ENCODE results near the gene ZNF692. TPM values are rescaled to one million over a fixed set of nuclear protein-coding genes. Genes with fewer than 3 reads are reported as not detected.
A peak's percentile ranks its signal among the peaks of the same experiment; 100 is the strongest.

Gene ZNF692, protein sequence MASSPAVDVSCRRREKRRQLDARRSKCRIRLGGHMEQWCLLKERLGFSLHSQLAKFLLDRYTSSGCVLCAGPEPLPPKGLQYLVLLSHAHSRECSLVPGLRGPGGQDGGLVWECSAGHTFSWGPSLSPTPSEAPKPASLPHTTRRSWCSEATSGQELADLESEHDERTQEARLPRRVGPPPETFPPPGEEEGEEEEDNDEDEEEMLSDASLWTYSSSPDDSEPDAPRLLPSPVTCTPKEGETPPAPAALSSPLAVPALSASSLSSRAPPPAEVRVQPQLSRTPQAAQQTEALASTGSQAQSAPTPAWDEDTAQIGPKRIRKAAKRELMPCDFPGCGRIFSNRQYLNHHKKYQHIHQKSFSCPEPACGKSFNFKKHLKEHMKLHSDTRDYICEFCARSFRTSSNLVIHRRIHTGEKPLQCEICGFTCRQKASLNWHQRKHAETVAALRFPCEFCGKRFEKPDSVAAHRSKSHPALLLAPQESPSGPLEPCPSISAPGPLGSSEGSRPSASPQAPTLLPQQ
- total RNA-seq, result 86.4 and 87.0 TPM in 2 replicates

DNA sequence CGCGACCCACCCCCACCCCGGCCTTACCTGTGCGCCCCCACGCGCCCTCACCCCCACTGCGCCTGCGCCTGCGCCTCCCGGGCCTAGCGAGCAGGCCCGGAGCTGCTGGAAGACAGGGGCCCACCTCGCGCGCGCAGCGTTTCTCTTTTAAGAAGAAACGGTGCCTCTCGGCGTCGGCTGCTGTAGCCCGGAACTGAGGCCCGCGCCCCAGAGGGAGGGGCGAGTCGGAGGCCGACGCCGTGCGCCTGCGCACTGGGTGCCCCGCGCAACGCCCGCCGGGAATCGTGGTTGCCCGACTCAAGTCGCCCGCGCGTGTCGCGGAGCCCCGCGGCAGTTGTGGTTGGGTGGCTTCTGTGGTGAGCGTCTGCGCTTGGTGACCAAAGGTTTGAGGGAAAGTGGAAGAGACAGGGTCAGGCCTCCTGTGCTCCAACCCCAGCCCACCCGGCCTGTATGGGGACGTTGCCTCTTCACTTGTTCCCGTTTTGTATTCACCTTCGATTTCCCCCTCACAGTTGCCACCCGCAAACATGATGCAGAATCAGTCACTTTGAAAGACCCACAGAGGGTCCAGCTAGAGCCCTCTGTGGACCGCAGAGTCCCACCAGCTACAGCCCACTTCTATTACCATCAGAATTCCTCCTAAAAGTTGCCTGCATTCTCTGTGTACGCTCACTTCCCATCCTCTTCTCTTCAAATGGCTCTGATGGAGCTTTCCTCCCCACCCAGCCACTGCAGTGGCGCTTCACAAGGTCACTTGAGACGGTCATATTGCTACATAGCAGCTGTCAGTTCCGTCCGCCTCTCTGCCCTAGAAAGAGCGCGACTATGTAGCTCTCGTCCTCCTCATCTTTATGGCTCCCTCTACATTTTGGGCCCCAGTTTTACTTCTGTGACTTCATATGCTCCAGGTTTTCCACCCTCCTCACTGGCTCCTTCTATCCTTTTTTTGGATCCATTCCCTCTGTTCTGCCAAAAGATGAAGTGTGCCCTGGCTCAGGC is at the start of gene ZNF692:
TSS of gene ZNF692 (minus strand) at position 195 of the 999 bp plus-strand sequence. CDS start 776 bp downstream, outside the sequence.
- peak; percentile 96 for DNase-seq (ENCODE audit: low spot score)
- peaks cover 31% of the 10 kb centered on the region for H3K36me3 Mint-ChIP-seq (ENCODE audit: low read depth)
- no peaks in the 10 kb centered on the region for H3K27me3 Mint-ChIP-seq (ENCODE audit: low read depth)
- H3K4me3 Mint-ChIP-seq (ENCODE audit: low read depth), result peak within 1 kb of the TSS; percentile 93
- H3K4me1 Mint-ChIP-seq (ENCODE audit: low read depth), result peaks cover 40% of the 10 kb centered on the region
- intact Hi-C loops (cut with micrococcal nuclease), result loop anchor here (1.0 kb wide), 4 partner anchors 14 to 47 kb away; partner anchors contain the start of genes PGBD2 and ZNF672
- H3K9me3 Mint-ChIP-seq, result no peaks in the 10 kb centered on the region
- H3K27ac Mint-ChIP-seq, result peak within 1 kb of the TSS; percentile 96

DNA sequence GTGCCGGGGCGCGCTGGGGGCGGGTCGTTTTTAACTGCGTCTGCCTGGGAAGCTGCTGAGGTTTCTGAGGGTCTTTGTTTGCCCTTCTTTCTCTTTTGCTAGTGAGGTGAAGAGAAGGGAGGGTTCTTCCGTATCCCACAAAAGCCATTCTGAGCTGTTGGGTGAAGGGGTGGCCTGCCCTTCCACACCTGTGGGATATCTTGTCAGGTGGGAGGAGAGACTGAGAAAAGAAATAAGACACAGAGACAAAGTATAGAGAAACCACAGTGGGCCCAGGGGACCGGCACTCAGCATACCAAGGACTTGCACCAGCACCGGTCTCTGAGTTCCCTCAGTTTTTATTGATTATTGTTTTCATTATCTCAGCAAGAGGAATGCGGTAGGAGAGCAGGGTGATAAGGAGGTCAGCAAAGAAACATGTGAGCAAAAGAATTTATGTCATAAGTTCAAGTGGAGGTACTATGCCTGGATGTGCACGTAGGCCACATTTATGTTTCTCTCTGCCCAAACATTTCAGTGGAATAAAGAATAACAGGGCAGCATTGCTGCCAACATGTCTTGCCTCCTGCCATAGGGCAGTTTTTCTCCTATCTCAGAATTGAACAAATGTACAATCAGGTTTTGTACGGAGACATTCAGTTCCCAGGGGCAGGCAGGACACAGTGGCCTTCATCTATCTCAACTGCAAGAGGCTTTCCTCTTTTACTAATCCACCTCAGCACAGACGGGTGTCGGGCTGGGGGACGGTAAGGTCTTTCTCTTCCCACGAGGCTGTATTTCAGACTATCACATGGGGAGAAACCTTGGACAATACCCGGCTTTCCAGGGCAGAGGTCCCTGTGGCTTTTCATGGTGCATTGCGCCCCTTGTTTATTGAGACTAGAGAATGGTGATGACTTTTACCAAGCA is 48.1 kb upstream of the ZNF692 start:
- intact Hi-C loops (cut with micrococcal nuclease), result loop anchor here (1.0 kb wide), 5 partner anchors 17 to 81 kb away; partner anchors contain the start of genes ZNF672 and ZNF692
- Mint-ChIP-seq H3K4me3 (ENCODE audit: low read depth) (peak overlapping the region; percentile 90), H3K27me3 (ENCODE audit: low read depth) (peaks cover 12% of the 10 kb centered on the region), H3K4me1 (ENCODE audit: low read depth) (peaks cover 19% of the 10 kb centered on the region), H3K36me3 (ENCODE audit: low read depth) (peaks cover 7% of the 10 kb centered on the region), H3K27ac (peak overlapping the region; percentile 80), H3K9me3 (no peaks in the 10 kb centered on the region)
- no peak for DNase-seq (ENCODE audit: low spot score)

DNA sequence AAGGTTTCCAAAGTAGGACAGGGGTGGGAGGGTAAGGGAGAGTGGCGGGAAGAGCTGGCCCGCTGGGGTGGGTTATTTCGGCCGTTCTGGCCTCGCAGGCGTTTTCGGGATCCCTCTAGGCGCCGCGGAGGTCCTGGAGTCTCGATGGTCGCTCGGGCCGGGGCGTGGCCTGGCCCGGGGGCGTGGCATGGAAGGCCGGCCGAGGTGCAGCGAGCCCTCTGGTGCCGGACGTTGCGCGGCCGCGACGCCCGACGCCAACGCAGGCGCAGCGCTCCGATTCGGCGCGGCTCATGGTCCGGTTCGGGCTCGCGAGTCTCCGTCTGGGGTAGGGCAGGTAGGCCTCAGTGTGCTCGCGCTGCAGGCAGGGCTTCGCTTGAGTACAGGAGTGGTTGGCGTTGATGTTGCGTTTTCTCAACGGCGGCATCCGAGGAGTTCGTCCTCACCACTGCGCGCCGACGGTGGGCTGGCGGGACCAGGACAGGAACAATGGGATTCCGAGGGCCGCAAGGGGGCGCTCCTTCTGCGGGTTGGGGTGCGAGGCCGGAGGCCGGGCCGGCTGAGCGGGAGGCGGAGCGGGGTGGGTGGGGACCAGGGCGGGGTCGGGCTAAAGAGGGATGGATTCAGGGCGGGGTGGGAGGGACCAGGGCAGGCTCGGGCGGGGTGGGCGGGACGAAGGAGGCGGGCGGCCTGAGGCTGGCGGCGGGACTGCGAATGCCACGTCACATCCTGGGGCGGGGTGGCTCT is 47.3 kb upstream of the ZNF692 start, which contains the start of gene PGBD2:
TSS of gene PGBD2 (plus strand) at position 227 of the 744 bp plus-strand sequence. CDS start 7,628 bp downstream, outside the sequence.
- peaks cover 12% of the 10 kb centered on the region for H3K27me3 Mint-ChIP-seq (ENCODE audit: low read depth)
- intact Hi-C loops (cut with micrococcal nuclease), result loop anchor here (1.0 kb wide), 5 partner anchors 18 to 80 kb away; partner anchors contain the start of genes ZNF672 and ZNF692
- H3K4me3 Mint-ChIP-seq (ENCODE audit: low read depth), result peak within 1 kb of the TSS; percentile 93
- peaks cover 7% of the 10 kb centered on the region for H3K36me3 Mint-ChIP-seq (ENCODE audit: low read depth)
- peak within 1 kb of the TSS; percentile 97 for H3K27ac Mint-ChIP-seq
- H3K9me3 Mint-ChIP-seq, result no peaks in the 10 kb centered on the region
- H3K4me1 Mint-ChIP-seq (ENCODE audit: low read depth), result peaks cover 24% of the 10 kb centered on the region
- DNase-seq (ENCODE audit: low spot score), result peak; percentile 91

DNA sequence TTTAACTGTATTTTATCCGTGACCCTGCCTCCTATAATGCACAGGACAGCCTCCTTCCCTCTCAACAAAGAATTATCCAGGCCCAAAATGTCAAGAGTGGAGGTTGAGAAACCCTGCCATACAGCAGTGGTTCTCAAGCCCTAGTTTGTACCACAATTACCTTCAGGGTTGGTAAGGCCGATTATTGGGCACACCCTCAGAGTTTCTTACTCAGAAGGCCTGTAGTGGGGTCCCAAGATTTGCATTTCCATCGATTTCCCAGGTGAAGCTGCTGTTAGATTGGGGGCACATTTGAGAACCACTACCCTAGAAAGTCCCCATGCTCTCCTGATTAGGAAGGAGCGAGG is 46.8 kb upstream of the ZNF692 start:
- intact Hi-C loops (cut with micrococcal nuclease), result loop anchor here (1.0 kb wide), 5 partner anchors 19 to 79 kb away; partner anchors contain the start of genes ZNF672 and ZNF692
- peaks cover 7% of the 10 kb centered on the region for H3K36me3 Mint-ChIP-seq (ENCODE audit: low read depth)
- H3K9me3 Mint-ChIP-seq, result no peaks in the 10 kb centered on the region
- H3K4me1 Mint-ChIP-seq (ENCODE audit: low read depth), result peaks cover 25% of the 10 kb centered on the region
- H3K4me3 Mint-ChIP-seq (ENCODE audit: low read depth), result peak overlapping the region; percentile 93
- no peak for DNase-seq (ENCODE audit: low spot score)
- peaks cover 15% of the 10 kb centered on the region for H3K27me3 Mint-ChIP-seq (ENCODE audit: low read depth)
- H3K27ac Mint-ChIP-seq, result peak overlapping the region; percentile 97

DNA sequence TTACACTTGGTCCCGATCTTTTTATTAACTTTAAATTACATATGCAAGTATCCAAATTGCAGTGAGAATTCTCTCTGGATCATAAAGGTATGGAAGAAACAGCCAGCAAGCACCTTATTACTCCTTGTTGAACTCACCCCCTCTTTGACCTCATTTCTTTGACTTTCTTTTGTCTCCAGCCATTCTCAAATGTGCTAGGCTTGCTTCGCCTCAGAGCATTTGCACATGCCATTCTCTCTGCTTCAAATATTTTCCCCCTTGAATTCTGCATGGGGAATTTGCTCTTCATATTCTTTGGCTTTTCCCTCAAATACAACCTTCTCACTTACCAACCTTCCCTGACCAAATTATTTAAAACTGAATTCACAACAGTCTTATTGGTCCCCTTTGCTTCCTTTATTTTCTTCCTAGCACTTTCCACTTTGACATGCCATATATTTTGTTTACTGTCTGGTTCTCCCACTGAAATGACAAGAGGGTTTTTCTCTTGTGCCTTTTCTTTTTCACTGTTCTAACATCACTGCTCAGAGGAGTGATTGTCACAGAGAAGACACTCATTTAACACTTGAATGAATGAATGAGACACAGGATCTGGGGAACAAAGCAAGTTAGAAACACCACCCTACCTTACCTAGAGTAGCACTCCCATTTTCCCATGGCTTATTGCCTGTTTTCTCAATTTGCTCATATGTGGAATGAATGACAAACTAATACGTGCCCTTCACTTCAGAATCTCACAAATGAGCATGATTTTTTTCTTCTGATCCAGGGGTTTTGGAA is 45.7 kb upstream of the ZNF692 start:
- Mint-ChIP-seq H3K27ac (no peak overlapping the region), H3K4me3 (ENCODE audit: low read depth) (peak overlapping the region; percentile 26), H3K27me3 (ENCODE audit: low read depth) (peaks cover 24% of the 10 kb centered on the region), H3K4me1 (ENCODE audit: low read depth) (peaks cover 28% of the 10 kb centered on the region), H3K9me3 (no peaks in the 10 kb centered on the region), H3K36me3 (ENCODE audit: low read depth) (peaks cover 7% of the 10 kb centered on the region)
- intact Hi-C loops (cut with micrococcal nuclease), result no loop called here
- no peak for DNase-seq (ENCODE audit: low spot score)

DNA sequence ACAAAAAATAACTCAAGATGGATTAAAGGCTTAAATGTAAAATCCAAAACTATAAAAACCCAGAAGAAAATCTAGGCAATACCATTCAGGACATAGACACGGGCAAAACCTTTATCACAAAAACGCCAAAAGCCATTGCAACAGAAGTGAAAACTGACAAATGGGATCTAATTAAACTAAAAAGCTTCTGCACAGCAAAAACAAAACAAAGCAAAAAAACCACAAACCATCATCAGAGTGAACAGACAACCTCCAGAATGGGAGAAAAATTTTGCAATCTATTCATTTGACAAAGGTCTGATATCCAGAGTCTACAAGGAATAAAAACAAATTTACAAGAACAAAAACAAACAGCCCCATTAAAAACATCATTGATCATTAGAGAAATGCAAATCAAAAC is 42.7 kb upstream of the ZNF692 start:
- no peak for DNase-seq (ENCODE audit: low spot score)
- Mint-ChIP-seq H3K27me3 (ENCODE audit: low read depth) (peaks cover 36% of the 10 kb centered on the region), H3K4me3 (ENCODE audit: low read depth) (no peak overlapping the region), H3K9me3 (no peaks in the 10 kb centered on the region), H3K4me1 (ENCODE audit: low read depth) (peaks cover 9% of the 10 kb centered on the region), H3K36me3 (ENCODE audit: low read depth) (no peaks in the 10 kb centered on the region), H3K27ac (no peak overlapping the region)
- intact Hi-C loops (cut with micrococcal nuclease), result no loop called here

DNA sequence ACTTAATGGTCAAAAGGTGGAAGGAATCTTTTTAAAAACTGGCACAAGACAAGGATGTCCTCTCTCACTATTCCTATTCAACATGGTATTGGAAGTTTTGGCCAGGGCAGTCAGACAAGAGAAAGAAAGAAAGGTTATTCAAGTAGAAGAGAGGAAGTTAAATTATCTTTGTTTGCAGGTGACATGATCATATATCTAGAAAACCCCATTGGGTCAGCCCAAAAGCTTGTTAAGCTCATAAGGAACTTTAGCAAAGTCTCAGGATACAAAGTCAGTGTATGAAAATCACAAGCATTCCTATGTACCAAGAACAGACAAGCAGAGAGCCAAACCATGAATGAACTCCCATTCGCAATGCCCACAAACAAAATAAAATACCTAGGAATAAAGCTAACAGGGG is 41.8 kb upstream of the ZNF692 start:
- Mint-ChIP-seq H3K27me3 (ENCODE audit: low read depth) (peaks cover 36% of the 10 kb centered on the region), H3K36me3 (ENCODE audit: low read depth) (no peaks in the 10 kb centered on the region)

DNA sequence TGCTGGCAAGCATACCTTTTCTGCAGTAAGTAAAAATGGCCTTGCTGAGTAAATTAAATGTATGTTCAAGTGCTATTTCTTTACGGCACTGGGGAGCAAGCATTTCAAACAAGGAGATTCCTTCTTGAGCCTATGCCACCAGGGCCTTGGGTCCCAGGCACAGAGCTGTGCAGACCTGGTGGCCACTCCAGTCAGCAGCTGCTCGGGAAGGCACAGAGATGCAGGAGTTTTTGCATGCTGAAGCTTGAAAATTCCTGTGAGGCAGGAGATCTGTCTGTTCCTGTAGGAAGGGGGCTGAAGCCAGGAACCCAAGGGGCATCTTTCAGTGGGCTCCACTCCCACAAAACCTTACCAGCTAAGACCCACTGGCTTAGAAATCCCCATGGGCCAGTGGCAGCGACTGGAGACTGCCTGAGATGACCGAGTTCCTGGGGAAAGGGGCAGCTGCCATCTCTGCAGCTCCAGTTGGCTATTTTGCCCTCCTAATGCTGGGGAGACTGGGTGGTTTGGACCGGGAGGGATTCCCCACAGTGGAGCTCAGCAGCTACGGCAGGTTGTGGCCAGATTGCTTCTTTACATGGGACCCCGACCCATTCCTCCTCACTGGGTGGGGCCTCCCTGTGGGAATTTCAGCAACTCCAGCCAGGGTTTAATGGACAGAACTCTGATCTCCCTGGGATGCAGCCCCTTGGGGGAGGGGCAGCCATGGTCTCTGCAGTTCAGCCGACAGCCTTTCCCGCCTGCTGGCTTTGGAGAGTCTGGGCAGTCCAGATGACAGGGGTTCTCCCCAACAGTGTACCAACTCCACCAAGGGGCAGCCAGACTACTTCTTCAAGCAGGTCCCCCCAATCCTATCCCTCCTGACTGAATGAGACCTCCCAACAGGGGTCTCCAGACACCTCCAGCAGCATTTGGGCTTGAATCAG is 38.8 kb upstream of the ZNF692 start:
- intact Hi-C loops (cut with micrococcal nuclease), result no loop called here
- Mint-ChIP-seq H3K9me3 (no peaks in the 10 kb centered on the region), H3K4me1 (ENCODE audit: low read depth) (peaks cover 9% of the 10 kb centered on the region), H3K27me3 (ENCODE audit: low read depth) (peaks cover 43% of the 10 kb centered on the region), H3K36me3 (ENCODE audit: low read depth) (no peaks in the 10 kb centered on the region), H3K4me3 (ENCODE audit: low read depth) (no peak overlapping the region), H3K27ac (no peak overlapping the region)
- DNase-seq (ENCODE audit: low spot score), result no peak

More for the DNA sequence above, 41.8 kb upstream of the ZNF692 start:
- Mint-ChIP-seq H3K4me3 (ENCODE audit: low read depth) (no peak overlapping the region), H3K9me3 (no peaks in the 10 kb centered on the region), H3K4me1 (ENCODE audit: low read depth) (peaks cover 9% of the 10 kb centered on the region), H3K27ac (no peak overlapping the region)
- intact Hi-C loops (cut with micrococcal nuclease), result no loop called here
- no peak for DNase-seq (ENCODE audit: low spot score)

DNA sequence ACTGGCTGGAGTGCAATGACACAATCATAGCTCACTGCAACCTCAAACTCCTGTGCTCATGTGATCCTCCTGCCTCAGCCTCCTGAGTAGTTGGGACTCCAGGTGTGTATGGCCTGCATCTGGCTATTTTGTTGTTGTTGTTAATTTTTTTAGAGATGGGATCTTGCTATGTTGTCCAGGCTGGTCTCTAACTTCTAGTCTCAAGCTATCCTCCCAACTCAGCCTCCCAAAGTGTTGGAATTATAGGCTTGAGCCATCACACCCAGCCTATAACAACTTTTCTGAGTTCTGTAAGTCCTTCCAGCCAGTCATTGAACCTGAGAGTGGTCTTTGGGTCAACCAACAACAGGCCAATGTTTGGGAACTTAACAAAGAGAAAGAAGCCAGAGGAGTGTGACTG is 36.0 kb upstream of the ZNF692 start:
- no peak overlapping the region for H3K4me3 Mint-ChIP-seq (ENCODE audit: low read depth)
- peaks cover 46% of the 10 kb centered on the region for H3K27me3 Mint-ChIP-seq (ENCODE audit: low read depth)
- DNase-seq (ENCODE audit: low spot score), result no peak
- no peaks in the 10 kb centered on the region for H3K4me1 Mint-ChIP-seq (ENCODE audit: low read depth)
- intact Hi-C loops (cut with micrococcal nuclease), result no loop called here
- H3K9me3 Mint-ChIP-seq, result no peaks in the 10 kb centered on the region
- H3K27ac Mint-ChIP-seq, result no peak overlapping the region
- H3K36me3 Mint-ChIP-seq (ENCODE audit: low read depth), result no peaks in the 10 kb centered on the region

DNA sequence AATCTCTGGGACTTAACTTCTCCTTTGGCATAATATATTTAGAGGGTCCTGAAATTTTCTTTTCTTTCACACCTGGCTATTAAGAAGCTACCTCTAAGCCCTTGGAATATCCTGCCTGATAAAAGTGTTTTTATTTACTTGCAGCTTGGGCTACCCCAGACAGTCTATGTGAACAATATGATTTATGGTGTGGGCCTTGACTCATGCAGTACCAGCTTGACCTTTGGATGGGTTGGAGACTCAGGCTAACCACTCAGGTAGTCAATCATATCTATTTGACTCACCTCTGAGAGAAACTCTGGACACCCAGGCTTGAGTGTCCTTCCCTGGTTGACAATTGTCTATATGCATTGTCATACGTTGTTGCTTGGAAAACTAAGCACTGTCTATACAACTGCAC is 33.7 kb upstream of the ZNF692 start:
- Mint-ChIP-seq H3K27me3 (ENCODE audit: low read depth) (peaks cover 36% of the 10 kb centered on the region), H3K4me3 (ENCODE audit: low read depth) (no peak overlapping the region), H3K36me3 (ENCODE audit: low read depth) (no peaks in the 10 kb centered on the region), H3K9me3 (no peaks in the 10 kb centered on the region), H3K4me1 (ENCODE audit: low read depth) (no peaks in the 10 kb centered on the region), H3K27ac (no peak overlapping the region)
- intact Hi-C loops (cut with micrococcal nuclease), result no loop called here
- DNase-seq (ENCODE audit: low spot score), result no peak

Data from activated T-helper 2 cell treated with anti-CD3 and anti-CD28 coated beads, Interferon-gamma antibody, Interleukin-2, Interleukin-4, amounts not matched to agents 10 μg/mL and 5 μg/mL and 100 μg/mL, durations not matched to agents 14 hours and 24 hours and 36 hours (primary cell).